22Rv1 (cell line): ENCODE measurements around the gene SCAPER.

Source experiments
- ZFX ChIP-seq: fragments of 450-650 bp; IDR thresholded peaks from 2 replicates; pipeline ENCODE4 v1.6.1; 2017; ENCODE audit warnings: antibody characterized with exemption, borderline replicate concordance
- TF ChIP-seq, protein P1 (sequence below): fragments of 450-650 bp; IDR thresholded peaks from 2 replicates; pipeline ENCODE4 v1.5.1; 2017; ENCODE audit warnings: mild to moderate bottlenecking

DNA sequence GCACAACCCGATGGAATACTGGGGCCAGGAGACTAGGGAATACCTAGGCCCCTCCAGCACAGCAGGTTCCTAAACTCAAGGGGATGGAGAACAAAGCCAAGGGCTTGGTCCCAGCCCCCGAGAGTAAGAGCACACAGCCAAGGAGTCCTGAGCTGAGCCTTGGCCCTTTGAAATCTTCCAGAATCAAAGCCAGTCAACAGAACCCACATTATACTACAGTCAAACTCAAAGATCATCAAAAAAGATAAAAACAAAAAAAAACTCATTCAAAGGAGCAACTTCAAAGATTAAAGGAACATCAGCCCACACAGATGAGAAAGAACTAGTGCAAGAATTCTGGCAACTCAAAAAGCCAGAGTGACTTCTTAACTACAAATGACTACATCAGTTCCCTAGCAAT is 351.6 kb downstream of the SCAPER start:
- no peak for TF ChIP-seq ZFX
- TF ChIP-seq, protein P1, sequence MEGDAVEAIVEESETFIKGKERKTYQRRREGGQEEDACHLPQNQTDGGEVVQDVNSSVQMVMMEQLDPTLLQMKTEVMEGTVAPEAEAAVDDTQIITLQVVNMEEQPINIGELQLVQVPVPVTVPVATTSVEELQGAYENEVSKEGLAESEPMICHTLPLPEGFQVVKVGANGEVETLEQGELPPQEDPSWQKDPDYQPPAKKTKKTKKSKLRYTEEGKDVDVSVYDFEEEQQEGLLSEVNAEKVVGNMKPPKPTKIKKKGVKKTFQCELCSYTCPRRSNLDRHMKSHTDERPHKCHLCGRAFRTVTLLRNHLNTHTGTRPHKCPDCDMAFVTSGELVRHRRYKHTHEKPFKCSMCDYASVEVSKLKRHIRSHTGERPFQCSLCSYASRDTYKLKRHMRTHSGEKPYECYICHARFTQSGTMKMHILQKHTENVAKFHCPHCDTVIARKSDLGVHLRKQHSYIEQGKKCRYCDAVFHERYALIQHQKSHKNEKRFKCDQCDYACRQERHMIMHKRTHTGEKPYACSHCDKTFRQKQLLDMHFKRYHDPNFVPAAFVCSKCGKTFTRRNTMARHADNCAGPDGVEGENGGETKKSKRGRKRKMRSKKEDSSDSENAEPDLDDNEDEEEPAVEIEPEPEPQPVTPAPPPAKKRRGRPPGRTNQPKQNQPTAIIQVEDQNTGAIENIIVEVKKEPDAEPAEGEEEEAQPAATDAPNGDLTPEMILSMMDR = no peak
